ENCODE measurements around the gene KRT222.

Gene KRT222

GRCh38 chr17:40651939-40652338 is 13.0 kb downstream of the KRT222 start:
- DNase-seq (ENCODE audit: low read depth), result no peak

GRCh38 chr17:40648384-40648968 is 16.5 kb downstream of the KRT222 start:
- no peak for DNase-seq (ENCODE audit: low read depth)

GRCh38 chr17:40647624-40648383 is 17.2 kb downstream of the KRT222 start, which contains the start of gene SMARCE1:
Gene SMARCE1, minus strand, starts transcription at chr17:40647818. Its CDS starts 2,016 bp downstream, at chr17:40645802.
- peak; percentile 53 for DNase-seq (ENCODE audit: low read depth)

GRCh38 chr17:40646791-40647623 is 18.0 kb downstream of the KRT222 start:
- no peak for DNase-seq (ENCODE audit: low read depth)

- DNase-seq (ENCODE audit: low read depth), result no peak
These were observed 19.0 kb downstream of the KRT222 start for GRCh38 chr17:40645943-40646342.

- no peak for DNase-seq (ENCODE audit: low read depth)
These were observed 19.7 kb downstream of the KRT222 start for GRCh38 chr17:40645291-40645690.

GRCh38 chr17:40637931-40638330 is 27.0 kb downstream of the KRT222 start:
- no peak for DNase-seq (ENCODE audit: low read depth)

GRCh38 chr17:40633871-40634270 is 31.1 kb downstream of the KRT222 start:
- DNase-seq (ENCODE audit: low read depth), result no peak

- DNase-seq (ENCODE audit: low read depth), result no peak
These were observed 32.8 kb downstream of the KRT222 start for GRCh38 chr17:40632216-40632615.

GRCh38 chr17:40629842-40630241 is 35.1 kb downstream of the KRT222 start:
- no peak for DNase-seq (ENCODE audit: low read depth)

- no peak for DNase-seq (ENCODE audit: low read depth)
These were observed 39.7 kb downstream of the KRT222 start for GRCh38 chr17:40625311-40625710.

GRCh38 chr17:40623419-40624210 is 41.4 kb downstream of the KRT222 start:
- no peak for DNase-seq (ENCODE audit: low read depth)

GRCh38 chr17:40622509-40622928 is 42.5 kb downstream of the KRT222 start:
- no peak for DNase-seq (ENCODE audit: low read depth)

GRCh38 chr17:40621578-40621977 is 43.4 kb downstream of the KRT222 start:
- DNase-seq (ENCODE audit: low read depth), result no peak

GRCh38 chr17:40621019-40621418 is 44.0 kb downstream of the KRT222 start:
- no peak for DNase-seq (ENCODE audit: low read depth)

GRCh38 chr17:40618754-40619625 is 46.0 kb downstream of the KRT222 start:
- no peak for DNase-seq (ENCODE audit: low read depth)

- DNase-seq (ENCODE audit: low read depth), result no peak
These were observed 47.2 kb downstream of the KRT222 start for GRCh38 chr17:40617678-40618240.

GRCh38 chr17:40616592-40616991 is 48.4 kb downstream of the KRT222 start:
- DNase-seq (ENCODE audit: low read depth), result no peak

GRCh38 chr17:40615841-40616476 is 49.0 kb downstream of the KRT222 start:
- no peak for DNase-seq (ENCODE audit: low read depth)

Data from activated T-cell treated with anti-CD3 and anti-CD28 coated beads for 24 hours (primary cell).